ENCODE measurements around the gene ZSWIM5.

Gene ZSWIM5

GRCh38 chr1:45016090-45016697 is 190.2 kb downstream of the ZSWIM5 start:
- DNase-seq (ENCODE audit: extremely low read depth, insufficient read length) = no peak
- H3K27me3 ChIP-seq (replicated peaks; ENCODE audit: control insufficient read depth, insufficient read depth, low read length) = no peaks in the 10 kb centered on the region
- peaks cover 7% of the 10 kb centered on the region for H3K36me3 ChIP-seq (ENCODE audit: control insufficient read depth, insufficient read depth, low read length)
- TF ChIP-seq CTCF (IDR thresholded peaks at IDR 0.05; ENCODE audit: insufficient read depth, low read length, poor library complexity, severe bottlenecking) = no peak
- no peak overlapping the region for H3K4me3 ChIP-seq (replicated peaks; ENCODE audit: low read depth, low read length)

- Histone ChIP-seq H3K36me3 (ENCODE audit: control insufficient read depth, insufficient read depth, low read length) (peaks cover 7% of the 10 kb centered on the region), H3K27me3 (replicated peaks; ENCODE audit: control insufficient read depth, insufficient read depth, low read length) (no peaks in the 10 kb centered on the region), H3K4me3 (replicated peaks; ENCODE audit: low read depth, low read length) (no peak overlapping the region)
- TF ChIP-seq CTCF (IDR thresholded peaks at IDR 0.05; ENCODE audit: insufficient read depth, low read length, poor library complexity, severe bottlenecking) = no peak
- no peak for DNase-seq (ENCODE audit: extremely low read depth, insufficient read length)
These were observed 190.7 kb downstream of the ZSWIM5 start for GRCh38 chr1:45015683-45016082.

- TF ChIP-seq CTCF (IDR thresholded peaks at IDR 0.05; ENCODE audit: insufficient read depth, low read length, poor library complexity, severe bottlenecking) = peak; percentile 86
- Histone ChIP-seq H3K4me3 (replicated peaks; ENCODE audit: low read depth, low read length) (no peak overlapping the region), H3K36me3 (ENCODE audit: control insufficient read depth, insufficient read depth, low read length) (peaks cover 7% of the 10 kb centered on the region), H3K27me3 (replicated peaks; ENCODE audit: control insufficient read depth, insufficient read depth, low read length) (no peaks in the 10 kb centered on the region)
- DNase-seq (ENCODE audit: extremely low read depth, insufficient read length) = peak; percentile 57
These were observed 191.9 kb downstream of the ZSWIM5 start for GRCh38 chr1:45014321-45015028.

- H3K27me3 ChIP-seq (replicated peaks; ENCODE audit: control insufficient read depth, insufficient read depth, low read length) = no peaks in the 10 kb centered on the region
- peaks cover 9% of the 10 kb centered on the region for H3K36me3 ChIP-seq (ENCODE audit: control insufficient read depth, insufficient read depth, low read length)
- H3K4me3 ChIP-seq (replicated peaks; ENCODE audit: low read depth, low read length) = no peak overlapping the region
- TF ChIP-seq CTCF (IDR thresholded peaks at IDR 0.05; ENCODE audit: insufficient read depth, low read length, poor library complexity, severe bottlenecking) = no peak
- DNase-seq (ENCODE audit: extremely low read depth, insufficient read length) = no peak
These were observed 192.7 kb downstream of the ZSWIM5 start for GRCh38 chr1:45013551-45014209.

GRCh38 chr1:45012639-45013278 is 193.6 kb downstream of the ZSWIM5 start:
- Histone ChIP-seq H3K36me3 (ENCODE audit: control insufficient read depth, insufficient read depth, low read length) (peaks cover 14% of the 10 kb centered on the region), H3K4me3 (replicated peaks; ENCODE audit: low read depth, low read length) (peak overlapping the region; percentile 88), H3K27me3 (replicated peaks; ENCODE audit: control insufficient read depth, insufficient read depth, low read length) (no peaks in the 10 kb centered on the region)
- TF ChIP-seq CTCF (IDR thresholded peaks at IDR 0.05; ENCODE audit: insufficient read depth, low read length, poor library complexity, severe bottlenecking) = no peak
- peak; percentile 32 for DNase-seq (ENCODE audit: extremely low read depth, insufficient read length)
